Activated T-helper 1 cell treated with anti-CD3 and anti-CD28 coated beads, Interleukin-2, amount 50 U/mL, for 16 hours (primary cell): ENCODE measurements around the gene CCDC9B.

Experiments
- DNase-seq, 2 donors: peaks; one replicate each; pipeline ENCODE4 v3.0.0-alpha.2; 2020; ENCODE audit warnings: low read depth in 1 of 2, low spot score in 1 of 2

Gene CCDC9B

GRCh38 chr15:40293006-40293405, 47.7 kb downstream of the CCDC9B start:
- DNase-seq = no peak

- no peak for DNase-seq
Measured at GRCh38 chr15:40292246-40292645, 48.5 kb downstream of the CCDC9B start.

GRCh38 chr15:40290918-40291574, 49.7 kb downstream of the CCDC9B start:
- DNase-seq = no peak

- no peak for DNase-seq
Measured at GRCh38 chr15:40290545-40290917, 50.2 kb downstream of the CCDC9B start.

- no peak for DNase-seq
Measured at GRCh38 chr15:40289140-40289775, 51.5 kb downstream of the CCDC9B start.

GRCh38 chr15:40287968-40288367, 52.8 kb downstream of the CCDC9B start:
- DNase-seq = no peak

- DNase-seq = no peak
Measured at GRCh38 chr15:40287505-40287904, 53.2 kb downstream of the CCDC9B start.

GRCh38 chr15:40286794-40287193, 53.9 kb downstream of the CCDC9B start:
- DNase-seq = no peak

GRCh38 chr15:40286061-40286532, 54.6 kb downstream of the CCDC9B start:
- DNase-seq = no peak

- no peak for DNase-seq
Measured at GRCh38 chr15:40285554-40286011, 55.2 kb downstream of the CCDC9B start.

- no peak for DNase-seq
Measured at GRCh38 chr15:40285151-40285550, 55.6 kb downstream of the CCDC9B start.

GRCh38 chr15:40283615-40284300, 57.0 kb downstream of the CCDC9B start:
- no peak for DNase-seq

- DNase-seq = no peak
Measured at GRCh38 chr15:40282869-40283614, 57.7 kb downstream of the CCDC9B start, which contains the start of gene ANKRD63. Gene ANKRD63, minus strand, starts transcription at chr15:40283064. Its CDS starts 478 bp downstream, at chr15:40282586.

- DNase-seq = peak in 1 of 2 donors; percentile 28
Measured at GRCh38 chr15:40282147-40282868, 58.4 kb downstream of the CCDC9B start.

GRCh38 chr15:40281801-40282146, 59.0 kb downstream of the CCDC9B start:
- DNase-seq = no peak
